ENCODE results near the gene PRKAG2.
A peak's percentile ranks its signal among the peaks of the same experiment; 100 is the strongest.
"Not testable (repeated sequence)": the region's sequence is repeated elsewhere in the genome, so short reads cannot be mapped to it uniquely, and the experiment has no call there.

PRKAG2 gene

DNA sequence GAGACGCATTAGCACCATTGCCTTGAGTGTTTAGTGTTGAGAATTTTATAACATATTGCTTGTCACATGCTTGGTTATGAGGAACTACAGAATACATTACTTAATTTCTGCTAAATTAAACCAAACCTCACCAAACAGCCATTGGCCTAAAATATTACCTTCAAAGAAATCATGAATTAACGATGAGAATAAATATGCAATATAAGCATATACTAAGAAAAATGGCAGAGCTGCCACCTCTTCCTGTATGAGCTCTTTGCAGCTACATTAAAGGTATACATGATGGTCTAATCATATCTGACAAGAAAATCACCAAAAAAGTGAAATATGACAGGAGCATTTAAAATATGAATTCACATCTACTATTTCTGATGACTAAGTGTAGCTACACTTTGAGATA, 352.1 kb downstream of the PRKAG2 start:
- no peak for DNase-seq

DNA sequence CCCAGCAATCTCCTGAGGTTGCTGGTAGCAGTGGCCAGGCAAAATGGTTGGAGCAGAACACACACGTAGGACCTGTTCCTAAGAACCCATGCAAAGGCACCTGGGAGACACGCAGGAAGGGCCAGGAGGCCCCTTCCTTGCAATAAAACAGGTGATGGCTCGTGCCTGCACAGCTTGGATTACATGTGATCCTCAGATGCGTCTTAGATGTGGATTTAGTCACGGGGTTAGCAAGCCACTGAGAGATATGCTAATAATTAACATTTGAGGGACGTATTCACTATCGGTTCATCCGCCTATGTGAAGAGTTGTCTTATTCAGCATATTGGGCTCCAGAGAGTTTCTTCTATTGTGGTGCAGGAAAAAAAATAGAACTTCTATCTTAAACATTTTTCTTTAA, 352.6 kb downstream of the PRKAG2 start:
- DNase-seq: no peak

DNA sequence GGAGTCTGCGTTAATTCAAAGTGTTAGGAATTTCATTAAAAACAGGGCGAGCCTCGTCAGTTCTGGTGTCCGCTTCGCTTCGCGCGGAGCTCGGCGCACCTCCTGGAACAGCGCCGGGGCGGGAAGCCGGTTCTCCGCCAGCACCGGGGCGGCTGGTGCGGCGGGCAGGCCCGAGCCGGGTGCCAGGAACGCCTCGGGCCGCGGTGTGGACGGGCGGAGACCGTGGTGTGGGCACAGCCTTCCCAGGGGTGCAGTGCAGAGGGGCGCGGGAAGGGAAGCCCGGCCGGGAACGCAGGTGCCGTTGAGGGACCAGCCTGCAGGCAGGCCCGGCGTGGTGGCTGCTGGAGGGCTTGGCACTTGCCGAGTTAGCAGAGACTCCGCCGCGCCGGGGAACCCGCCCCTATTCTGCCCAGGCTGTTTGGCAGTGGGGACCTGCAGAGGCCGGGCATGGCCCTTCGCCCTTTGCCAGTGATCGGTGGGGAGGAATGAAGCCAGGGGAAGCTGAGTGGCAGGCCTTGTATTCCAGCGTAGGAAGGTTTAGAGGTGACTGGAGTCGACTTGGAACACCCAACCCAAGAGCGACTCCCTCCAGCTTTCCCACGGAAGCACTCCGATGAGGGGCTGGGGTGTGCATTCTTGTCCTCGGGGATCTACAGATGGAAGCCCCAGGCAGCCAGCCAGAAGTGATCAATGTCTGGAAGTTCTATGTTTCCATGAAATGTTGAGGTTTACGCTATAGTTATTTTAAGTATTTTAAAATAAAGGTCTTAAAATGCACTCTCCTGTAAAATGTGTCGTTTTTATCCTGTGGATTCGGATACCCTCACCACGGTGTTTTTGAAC, 356.3 kb downstream of the PRKAG2 start:
- DNase-seq: peak; percentile 46

DNA sequence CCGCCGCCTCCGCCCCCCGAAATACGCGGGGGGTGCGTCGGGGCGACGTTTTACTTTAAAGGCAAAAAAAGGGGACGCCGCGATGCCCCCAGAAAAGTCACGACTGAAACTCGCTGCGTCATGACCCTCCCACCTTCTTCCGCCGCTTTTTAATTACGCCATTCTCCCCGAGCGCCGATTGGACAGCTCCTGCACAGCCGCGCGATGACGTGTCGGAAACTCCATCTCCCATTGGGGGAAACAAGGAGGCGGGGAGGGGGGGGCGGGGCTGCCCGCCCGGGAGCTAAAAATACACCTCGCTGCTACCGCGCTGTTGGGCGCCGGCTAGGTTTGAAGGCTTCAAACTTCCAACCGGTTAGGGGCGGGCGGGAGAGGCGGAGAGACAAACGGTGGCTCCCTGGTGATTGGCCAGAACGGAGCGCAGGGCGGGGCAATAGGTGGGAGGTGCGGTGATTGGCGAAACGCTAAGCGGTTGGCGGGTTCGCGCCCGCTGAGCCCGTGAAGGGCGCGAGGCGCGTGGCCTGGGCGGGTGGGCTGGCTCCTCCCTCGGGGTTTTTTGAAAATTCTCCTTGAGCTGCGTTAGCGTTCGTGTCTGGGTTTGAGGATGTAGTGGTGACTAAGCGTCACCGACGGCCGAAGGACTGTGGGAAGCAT, 357.0 kb downstream of the PRKAG2 start, which contains the start of gene RHEB:
RHEB (minus strand) TSS at position 131 of the 654 bp plus-strand sequence. CDS start 384 bp downstream, outside the sequence.
- DNase-seq: peak; percentile 99

DNA sequence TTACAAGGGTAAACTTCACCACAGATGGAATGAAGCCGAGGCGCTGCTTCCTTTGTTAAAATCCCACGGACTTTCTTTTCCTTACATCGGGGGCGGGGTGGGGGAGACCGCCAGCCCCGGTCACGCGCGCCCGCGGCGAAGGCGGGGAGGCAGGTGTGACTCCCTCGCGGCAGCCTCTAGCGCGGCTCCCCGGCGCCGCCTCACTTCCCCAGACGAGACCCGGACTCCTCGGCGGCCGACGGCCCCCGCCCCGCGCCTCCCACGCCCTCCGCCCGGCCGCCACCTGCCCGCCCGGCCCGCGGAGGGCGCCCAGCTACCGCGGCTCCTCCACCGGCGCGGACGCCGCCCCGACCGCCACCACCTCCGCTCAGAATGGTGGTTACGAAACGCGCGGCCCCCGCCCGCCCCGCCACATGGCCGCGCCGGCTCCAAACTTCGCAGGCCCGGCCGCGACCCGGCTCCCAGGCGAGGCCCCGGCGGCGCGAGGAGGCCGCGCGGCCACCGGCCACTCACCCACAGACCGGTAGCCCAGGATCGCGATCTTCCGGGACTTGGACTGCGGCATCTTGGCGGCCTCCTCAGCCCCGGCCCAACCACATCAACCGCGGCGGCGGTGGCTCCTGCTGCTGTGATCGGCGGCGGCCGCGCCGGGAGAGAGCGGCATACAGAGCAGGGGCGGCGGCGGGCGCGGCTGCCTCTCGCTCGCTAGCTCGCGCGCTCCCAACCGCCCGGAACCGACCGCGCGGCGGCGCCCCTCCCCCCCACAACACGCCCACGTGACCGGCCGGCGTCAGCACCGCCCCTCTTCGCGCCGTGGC, 357.8 kb downstream of the PRKAG2 start:
- DNase-seq: not testable (repeated sequence)

DNA sequence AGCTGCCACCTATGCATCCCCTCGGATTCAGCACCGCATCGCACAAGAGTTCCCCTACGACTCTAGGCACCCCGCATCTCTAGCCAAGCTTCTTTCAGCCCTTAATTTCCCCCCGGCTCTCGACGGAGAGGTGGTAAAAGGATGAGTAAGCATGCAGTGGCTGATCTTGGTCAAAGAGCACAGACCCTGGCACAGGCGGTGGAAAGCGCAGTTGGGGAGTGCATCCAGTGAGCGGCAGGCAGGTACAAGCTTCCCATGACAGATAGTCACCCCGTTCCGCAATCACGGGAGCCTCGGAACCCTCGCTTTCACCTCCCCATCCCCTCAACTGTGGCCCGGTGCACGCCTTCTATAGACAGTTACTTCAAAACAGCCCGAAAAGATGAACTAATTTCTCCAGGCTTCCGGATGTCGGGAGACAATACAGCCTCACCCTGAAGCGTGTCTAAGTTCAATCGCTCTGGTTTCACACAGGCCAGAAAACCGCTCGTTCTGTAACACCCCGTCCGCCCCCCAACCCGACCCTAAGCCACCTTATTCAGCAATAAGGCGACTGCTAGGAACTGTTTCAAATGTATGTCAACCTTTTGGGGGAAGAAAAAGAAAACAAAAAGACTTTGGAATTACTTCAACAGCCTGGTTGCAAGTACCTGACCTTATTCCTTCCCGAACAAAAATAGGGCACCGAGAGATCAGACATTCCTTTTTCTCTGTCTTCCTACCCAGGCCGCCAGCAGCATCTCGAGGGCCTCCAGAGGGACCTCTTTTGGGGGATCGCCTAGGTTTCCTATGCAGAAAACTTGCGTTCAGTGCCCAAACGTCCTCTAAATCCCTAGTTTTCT, 358.6 kb downstream of the PRKAG2 start:
- no peak for DNase-seq

DNA sequence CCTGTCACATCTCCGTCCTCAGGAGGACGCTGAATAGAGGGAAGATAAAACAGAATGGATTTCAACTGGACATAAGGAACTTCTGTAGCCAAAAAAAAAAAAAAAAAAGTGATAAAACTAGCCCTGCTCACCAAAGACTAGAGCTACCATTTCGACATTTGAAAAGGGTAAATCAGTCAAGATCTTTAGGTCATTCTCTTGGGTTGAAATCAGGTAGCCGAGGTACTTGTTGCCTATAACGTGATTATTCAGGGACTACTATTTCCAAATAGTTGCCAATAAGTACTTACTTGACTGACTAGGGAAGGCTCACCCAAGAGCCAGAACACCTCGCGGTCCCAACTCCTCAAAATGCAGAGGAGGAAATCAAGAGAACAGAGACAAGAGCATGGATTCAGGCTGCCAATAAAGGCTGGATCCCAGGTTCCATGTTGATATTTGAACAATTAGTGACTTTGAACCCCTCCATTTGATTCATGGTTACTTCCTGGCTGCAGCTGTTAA, 359.3 kb downstream of the PRKAG2 start:
- DNase-seq: no peak

DNA sequence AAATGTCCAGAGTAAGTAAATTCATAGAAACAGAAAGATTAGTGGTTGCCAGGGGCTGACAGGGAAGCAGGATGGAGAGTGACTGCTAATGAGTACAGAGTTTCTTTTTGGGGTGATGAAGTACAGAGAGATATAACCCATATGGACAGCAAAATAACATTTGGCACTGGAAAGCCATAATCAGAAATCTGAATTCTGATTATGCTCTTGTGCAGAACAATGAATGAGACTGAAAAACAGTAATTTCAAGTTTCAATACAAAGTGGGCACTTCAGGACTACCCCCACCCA, 361.7 kb downstream of the PRKAG2 start:
- DNase-seq: no peak

DNA sequence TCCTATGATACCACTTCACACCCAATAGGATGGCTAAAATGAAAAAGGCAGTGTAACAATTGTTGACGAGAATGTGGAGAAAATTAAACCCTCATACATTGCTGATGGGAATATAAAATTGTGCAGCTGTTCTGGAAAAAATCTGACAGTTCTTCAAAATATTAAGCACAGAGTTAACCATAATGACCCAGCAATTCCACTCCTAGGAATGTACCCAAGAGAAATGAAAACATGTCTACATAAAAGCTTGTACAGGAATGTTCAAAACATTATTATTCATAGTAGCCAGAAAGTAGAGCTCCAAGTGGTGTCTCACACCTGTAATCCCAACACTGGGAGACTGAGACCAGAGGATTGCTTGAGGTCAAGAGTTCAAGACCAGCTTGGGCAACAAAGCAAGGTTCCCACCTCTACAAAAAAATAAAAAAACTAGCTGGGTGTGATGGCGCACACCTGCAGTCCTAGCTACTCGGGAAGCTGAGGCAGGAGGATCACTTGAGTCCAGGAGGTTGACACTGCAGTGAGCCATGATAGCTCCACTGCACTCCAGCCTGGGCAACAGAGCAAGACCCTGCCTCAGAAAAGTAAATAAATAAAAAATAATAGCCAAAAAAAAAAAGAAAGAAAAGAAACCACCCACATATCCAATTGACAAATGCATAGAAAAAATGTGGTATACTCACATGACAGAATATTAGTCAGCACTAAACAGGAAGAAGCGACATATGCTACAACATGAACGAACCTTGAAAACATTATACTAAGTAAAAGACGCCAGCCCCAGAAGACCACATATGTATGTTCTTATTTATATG, 362.2 kb downstream of the PRKAG2 start:
- no peak for DNase-seq

DNA sequence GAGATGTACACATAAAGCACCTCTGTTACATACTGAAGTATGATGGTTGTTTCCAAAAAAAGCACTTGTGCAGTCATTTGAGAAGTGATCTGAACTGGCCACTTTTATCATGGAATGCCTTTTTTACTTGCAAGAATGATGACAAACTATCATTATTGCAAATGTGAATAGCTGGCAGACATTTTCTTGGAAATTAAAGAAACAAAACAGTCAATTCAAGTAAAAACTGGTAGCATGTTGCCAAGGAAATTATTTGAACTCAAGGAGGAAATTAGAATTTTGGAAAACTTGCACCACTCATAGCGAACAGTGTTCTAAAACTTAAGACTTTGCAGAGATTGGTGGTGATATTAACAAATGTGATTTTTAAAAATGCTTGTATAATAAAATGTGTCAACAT, 363.8 kb downstream of the PRKAG2 start:
- no peak for DNase-seq

DNA sequence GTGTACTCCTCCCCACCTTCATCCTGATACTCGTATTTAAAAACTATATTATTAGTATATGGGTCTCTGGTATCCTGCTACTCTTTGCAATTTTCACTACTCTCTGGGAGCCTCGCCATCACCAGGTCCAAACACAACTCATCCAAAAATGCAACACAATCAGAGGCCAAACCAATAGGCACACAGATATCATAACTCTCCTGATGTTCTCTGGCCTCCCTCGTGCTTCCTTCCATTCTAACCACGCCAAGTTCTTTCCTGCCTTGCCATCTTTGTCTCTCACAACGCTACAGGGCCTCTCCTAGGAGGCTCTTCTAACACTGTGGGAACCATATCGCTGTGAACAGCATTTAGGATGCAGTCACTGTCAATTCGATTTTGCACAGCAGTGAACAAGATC, 364.6 kb downstream of the PRKAG2 start:
- DNase-seq: no peak

DNA sequence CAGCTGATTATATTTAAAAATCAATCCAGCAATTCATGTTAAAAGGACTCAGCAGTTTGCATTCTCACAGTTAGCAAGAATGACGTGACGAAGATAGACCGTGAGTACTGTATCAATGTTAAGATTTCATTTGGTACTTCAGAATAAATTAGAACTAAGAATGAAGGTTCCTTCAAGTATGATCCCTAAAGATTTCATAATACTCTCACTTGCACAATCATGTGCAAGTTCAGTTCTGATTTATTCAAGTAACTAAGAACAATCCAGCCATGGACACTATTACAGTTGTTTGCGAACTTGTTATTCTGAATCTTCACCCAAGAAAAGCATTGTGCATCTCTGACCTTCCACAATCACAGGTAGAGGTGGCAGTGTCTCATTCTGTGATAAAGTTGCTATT, 365.0 kb downstream of the PRKAG2 start:
- no peak for DNase-seq

DNA sequence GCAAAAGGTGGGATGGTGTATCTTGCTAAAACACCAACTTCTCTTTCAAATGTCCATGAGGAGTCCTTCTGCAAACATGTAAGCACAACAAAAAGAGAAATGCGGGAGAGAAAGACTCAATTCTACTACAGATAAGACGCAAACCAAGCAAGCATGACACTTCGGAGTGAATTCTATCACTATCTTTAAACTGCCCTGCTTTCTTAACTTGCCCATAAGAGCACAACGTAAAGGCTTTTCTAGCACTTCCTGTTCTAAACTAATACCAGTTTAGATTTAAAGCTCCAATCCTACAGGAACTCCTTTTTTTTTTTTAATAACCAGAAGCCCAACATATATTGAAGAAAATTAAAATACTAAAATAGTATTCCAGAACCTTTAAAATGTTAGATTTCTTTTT, 365.6 kb downstream of the PRKAG2 start:
- DNase-seq: no peak

DNA sequence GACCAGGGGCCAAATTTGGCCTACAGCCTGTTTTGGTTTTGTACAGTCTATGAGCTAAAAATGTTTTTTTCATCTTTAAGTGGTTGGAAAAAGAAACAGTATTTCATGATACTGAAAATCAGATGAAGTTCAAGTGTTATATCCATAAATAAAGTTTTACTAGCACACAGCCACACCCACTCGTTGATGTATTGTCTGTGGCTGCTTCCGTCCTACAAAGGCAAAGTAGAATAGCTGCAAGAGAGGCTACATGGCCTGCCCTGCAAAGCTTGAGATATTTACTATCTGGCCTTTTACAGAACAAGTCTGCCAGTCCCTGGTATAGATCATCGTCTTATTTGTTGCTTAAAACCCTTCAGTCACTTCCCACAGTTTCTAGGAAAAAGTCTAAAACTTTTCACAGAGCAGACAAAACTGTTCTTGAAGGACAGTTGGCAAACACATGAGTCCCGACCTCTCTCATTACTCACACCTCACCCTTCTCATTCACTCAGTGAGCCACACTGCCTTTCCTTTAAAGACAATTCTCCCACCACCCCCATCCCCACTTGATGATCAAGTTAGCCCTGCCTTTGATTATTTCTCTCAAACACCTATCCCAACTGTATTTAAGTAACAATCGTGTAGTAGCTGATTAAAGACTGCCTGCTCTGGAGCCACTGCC, 367.1 kb downstream of the PRKAG2 start:
- no peak for DNase-seq

DNA sequence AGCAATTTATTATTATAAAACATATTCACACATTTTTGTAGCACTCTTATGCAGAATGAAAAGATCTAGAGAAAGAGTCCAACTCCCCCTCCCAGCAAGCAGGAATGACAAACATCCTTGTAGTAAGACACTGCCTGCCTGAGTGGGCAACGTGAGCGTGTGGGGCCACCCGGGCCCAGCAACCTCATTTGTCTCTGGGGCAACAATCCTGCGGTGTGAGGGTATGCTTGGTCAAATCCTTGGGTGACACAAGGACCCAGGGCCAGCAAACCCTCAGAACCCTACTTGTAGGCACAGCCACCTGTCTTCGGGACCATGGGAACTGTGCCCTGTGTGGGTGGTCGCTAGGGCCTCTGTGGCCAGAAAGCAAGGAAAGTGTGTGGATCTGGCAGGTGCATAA, 367.9 kb downstream of the PRKAG2 start:
- no peak for DNase-seq

DNA sequence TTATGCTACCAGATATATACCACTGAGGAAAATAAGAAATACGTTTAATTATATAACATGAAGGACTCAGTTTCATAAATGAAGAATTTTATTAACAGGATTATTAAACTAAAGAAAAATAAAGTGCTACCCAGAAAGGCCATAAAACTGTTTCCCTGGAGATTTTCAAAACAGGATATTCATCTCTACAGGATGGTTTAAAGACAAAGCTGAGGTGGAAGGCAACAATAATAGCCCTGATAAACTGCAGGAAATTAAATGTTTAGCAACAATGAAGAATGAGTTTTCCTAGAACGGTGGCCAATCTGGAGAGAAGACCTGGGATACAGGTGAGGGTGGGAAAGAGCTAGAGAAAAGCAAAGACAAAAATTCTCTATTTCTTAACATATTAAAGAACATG, 369.1 kb downstream of the PRKAG2 start:
- no peak for DNase-seq

DNA sequence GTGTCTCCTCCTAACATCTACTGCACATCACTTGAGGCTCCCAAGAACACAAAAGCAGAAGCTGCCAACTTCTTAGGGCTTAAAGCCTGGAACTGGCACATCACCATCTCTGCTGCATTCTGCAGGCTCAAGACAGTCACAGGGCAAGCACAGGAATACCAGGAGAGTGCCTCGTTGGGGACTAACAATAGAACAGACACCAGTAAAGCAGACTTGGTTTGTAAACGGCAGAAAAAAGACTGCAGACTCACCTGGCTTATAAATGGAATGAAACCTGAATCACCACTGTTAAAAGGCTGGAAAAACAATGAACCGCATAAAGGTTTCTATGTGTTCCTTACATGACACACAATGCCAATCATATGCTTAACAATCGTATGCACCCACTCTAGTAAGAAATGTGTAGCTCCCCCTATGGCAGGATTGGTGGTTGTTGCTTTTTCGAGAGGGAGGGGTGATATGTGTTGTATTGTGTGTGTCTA, 370.0 kb downstream of the PRKAG2 start:
- DNase-seq: no peak
